Common myeloid progenitor, CD34-positive (primary cell): Measurements from ENCODE around the gene CARM1.
"Not testable (repeated sequence)": the region's sequence is repeated elsewhere in the genome, so short reads cannot be mapped to it uniquely, and the experiment has no call there.

ENCODE experiments used
- CTCF ChIA-PET: fragments of 350-600 bp; sonication (Branson Sonifier 250); formaldehyde crosslinking; loops from one replicate; lab custom pipeline; 2021; ENCODE audit warnings: antibody characterized with exemption; lab: Charles Lee
- POLR2A ChIA-PET: fragments of 350-600 bp; sonication (Branson Sonifier 250); formaldehyde crosslinking; loops from one replicate; lab custom pipeline; 2021; ENCODE audit warnings: antibody characterized with exemption; lab: Charles Lee
- DNase-seq, 3 donors: peaks; one replicate each; pipeline versions ENCODE4 v3.0.0 to v3.0.0-alpha.2; 2013
- H3K27ac ChIP-seq, 2 experiments: 1 replicate in 1 of 2; 2 replicates in 1 of 2; pipeline ENCODE4 v1.7.0; 2013; ENCODE audit warnings: inconsistent platforms in 2 of 2, low read length in 2 of 2, mild to moderate bottlenecking in 2 of 2, low read depth in 1 of 2, moderate library complexity in 1 of 2; ENCODE audit not compliant: severe bottlenecking in 2 of 2, insufficient read depth in 1 of 2, poor library complexity in 1 of 2
- H3K27me3 ChIP-seq, 5 experiments: replicated peaks in 2 of 5; 1 replicate in 3 of 5; 2 replicates in 2 of 5; pipeline versions ENCODE4 v1.6.1 to v1.7.0; 2013; ENCODE audit warnings: low read length in 4 of 5, mild to moderate bottlenecking in 2 of 5, moderate library complexity in 2 of 5, inconsistent platforms in 1 of 5; ENCODE audit not compliant: insufficient read depth in 5 of 5, control insufficient read depth in 4 of 5
- H3K36me3 ChIP-seq, 4 experiments: 1 replicate in 2 of 4; 2 replicates in 2 of 4; pipeline versions ENCODE4 v1.6.1 to v1.7.0; 2013; ENCODE audit warnings: low read length in 3 of 4, control low read depth in 1 of 4, mild to moderate bottlenecking in 1 of 4; ENCODE audit not compliant: control insufficient read depth in 4 of 4, insufficient read depth in 4 of 4
- H3K4me1 ChIP-seq, 4 experiments: 1 replicate in 3 of 4; 2 replicates in 1 of 4; pipeline versions ENCODE4 v1.6.1 to v1.7.1; 2013; ENCODE audit warnings: low read length in 3 of 4, mild to moderate bottlenecking in 3 of 4, control low read depth in 1 of 4, inconsistent platforms in 1 of 4, moderate library complexity in 1 of 4; ENCODE audit not compliant: control insufficient read depth in 4 of 4, insufficient read depth in 4 of 4; ENCODE audit errors: control extremely low read depth in 1 of 4
- H3K4me3 ChIP-seq, 7 experiments: 1 replicate in 4 of 7; 2 replicates in 3 of 7; pipeline versions ENCODE4 v1.5.1 to v1.7.0; 2013; ENCODE audit warnings: mild to moderate bottlenecking in 7 of 7, low read length in 6 of 7, moderate library complexity in 6 of 7, inconsistent platforms in 2 of 7, low read depth in 2 of 7, control low read depth in 1 of 7; ENCODE audit not compliant: insufficient read depth in 4 of 7, control insufficient read depth in 1 of 7; ENCODE audit errors: extremely low read depth in 1 of 7
- H3K9me3 ChIP-seq, 5 experiments: 1 replicate in 4 of 5; 2 replicates in 1 of 5; pipeline versions ENCODE4 v1.6.1 to v1.7.1; 2013; ENCODE audit warnings: low read length in 4 of 5, mild to moderate bottlenecking in 2 of 5, inconsistent platforms in 1 of 5, low read depth in 1 of 5, moderate library complexity in 1 of 5; ENCODE audit not compliant: control insufficient read depth in 4 of 5, insufficient read depth in 2 of 5; ENCODE audit errors: control extremely low read depth in 1 of 5
- WGBS: methylation state at CpG from one replicate; pipeline ENCODE4 v1.1.5; 2013; ENCODE audit not compliant: insufficient coverage; 5-methylcytosine and 5-hydroxymethylcytosine counted together

CARM1 gene

DNA sequence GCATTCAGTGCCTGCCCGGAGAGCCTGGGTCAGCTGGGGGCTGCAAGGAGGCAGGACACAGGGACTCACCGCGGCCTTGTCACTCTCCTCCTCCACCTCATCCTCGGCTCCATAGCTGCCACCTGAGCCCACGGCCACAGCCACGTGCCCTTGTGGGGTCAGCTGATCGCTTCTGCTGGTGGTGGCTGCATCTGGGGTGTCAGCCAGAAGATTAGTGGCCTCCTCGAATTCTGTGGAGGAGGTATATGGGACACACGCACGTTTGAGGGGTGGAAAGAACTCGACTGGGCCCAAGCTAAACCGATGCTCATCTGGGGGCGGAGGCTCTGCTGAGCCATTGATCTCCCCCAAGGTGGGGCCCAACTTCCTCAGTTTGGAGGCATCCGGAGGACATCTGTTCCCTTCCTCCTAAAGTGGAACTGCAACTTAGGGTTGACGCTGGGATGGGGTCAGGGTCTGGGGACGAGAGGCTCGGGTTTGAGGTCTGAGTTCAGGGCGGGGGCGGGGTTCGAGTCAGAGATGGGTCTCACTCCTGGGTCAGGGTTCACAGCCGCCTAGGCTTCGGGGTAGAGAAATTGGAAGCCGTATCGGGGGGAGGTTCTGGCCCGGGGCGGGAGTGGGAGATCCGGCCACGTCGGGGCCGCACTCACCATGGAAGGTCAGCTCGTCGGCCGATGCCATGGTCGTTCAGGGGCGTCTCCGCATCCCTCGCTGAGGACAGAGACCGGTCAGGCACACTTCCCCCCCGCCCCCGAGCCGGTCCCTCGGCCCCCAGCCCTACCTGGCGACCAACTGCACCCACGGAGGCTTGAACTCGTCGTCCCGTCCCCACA is 56.6 kb downstream of the CARM1 start:
- WGBS, result 5% methylated on average over 24 of the region's 47 CpGs

GRCh38 chr19:10928563-10929401 is 57.4 kb downstream of the CARM1 start, which contains the start of the genes TIMM29 and YIPF2:
Gene TIMM29 (plus strand): TSS chr19:10928811. CDS start chr19:10928823, 12 bp downstream.
Gene YIPF2 (minus strand): TSS chr19:10928639. CDS start chr19:10928410, 229 bp downstream.
- POLR2A ChIA-PET, result no interaction called here
- under 1% methylated on average over 86 of the region's 96 CpGs for WGBS
- H3K36me3 ChIP-seq, result peaks cover under 1 to 24% (median 12%) of the 10 kb centered on the region in 4 experiments

More for the DNA sequence above, 56.6 kb downstream of the CARM1 start:
- H3K27ac ChIP-seq, result peak overlapping the region; percentile 33 to 81
- peaks cover 6 to 33% (median 18%) of the 10 kb centered on the region in 4 experiments for H3K36me3 ChIP-seq
- ChIA-PET CTCF (interaction anchor here (1.2 kb wide), 1 partner anchor 15 kb away, joined by 5 read pairs; no protein-coding TSS in a partner anchor), POLR2A (interaction anchor here (0.6 kb wide), 1 partner anchor 145 kb away, joined by 3 read pairs; no protein-coding TSS in a partner anchor)
- peak in 2 of 3 donors; percentile 35 to 53 for DNase-seq
- H3K27me3 ChIP-seq, result no peaks in the 10 kb centered on the region
- H3K9me3 ChIP-seq, result no peaks in the 10 kb centered on the region
- H3K4me1 ChIP-seq, result peaks cover 0 to 23% (median 21%) of the 10 kb centered on the region in 4 experiments
- peak overlapping the region; percentile 77 to 97 (median 86) for H3K4me3 ChIP-seq

GRCh38 chr19:10929402-10929794 is 58.0 kb downstream of the CARM1 start:
- H3K4me3 ChIP-seq, result peak overlapping the region; percentile 77 to 97 (median 86)
- H3K27me3 ChIP-seq, result no peaks in the 10 kb centered on the region
- ChIA-PET POLR2A (no interaction called here), CTCF (interaction anchor here (1.6 to 2.5 kb wide), 2 partner anchors 13 to 65 kb away, joined by 3 to 8 read pairs; no protein-coding TSS in a partner anchor)
- peaks cover 0 to 23% (median 21%) of the 10 kb centered on the region in 4 experiments for H3K4me1 ChIP-seq
- H3K27ac ChIP-seq, result peak overlapping the region in 1 of 2 experiments; percentile 81
- no peaks in the 10 kb centered on the region for H3K9me3 ChIP-seq
- 14% methylated on average over 26 of the region's 27 CpGs for WGBS
- peak in 1 of 3 donors; percentile 18 for DNase-seq
- H3K36me3 ChIP-seq, result peaks cover 0 to 18% (median 8%) of the 10 kb centered on the region in 4 experiments

More at GRCh38 chr19:10928563-10929401, 57.4 kb downstream of the CARM1 start, which contains the start of the genes TIMM29 and YIPF2:
- H3K27ac ChIP-seq, result peak within 1 kb of the TSS; percentile 33 to 81
- DNase-seq, result peak; percentile 86 to 93 (median 89)
- H3K9me3 ChIP-seq, result no peaks in the 10 kb centered on the region
- peaks cover 0 to 23% (median 21%) of the 10 kb centered on the region in 4 experiments for H3K4me1 ChIP-seq
- peak within 1 kb of the TSS; percentile 77 to 97 (median 86) for H3K4me3 ChIP-seq
- no peaks in the 10 kb centered on the region for H3K27me3 ChIP-seq
- CTCF ChIA-PET, result interaction anchor here (2.5 kb wide), 1 partner anchor 13 kb away, joined by 8 read pairs; no protein-coding TSS in a partner anchor

GRCh38 chr19:10935371-10936059 is 64.2 kb downstream of the CARM1 start:
- POLR2A ChIA-PET, result no interaction called here
- H3K4me1 ChIP-seq, result peaks cover 0 to 6% (median 3%) of the 10 kb centered on the region in 4 experiments
- peaks cover 0 to 7% (median 1%) of the 10 kb centered on the region in 4 experiments for H3K36me3 ChIP-seq
- no peak overlapping the region for H3K4me3 ChIP-seq
- 93% methylated on average over 9 of the region's 9 CpGs for WGBS
- H3K9me3 ChIP-seq, result no peaks in the 10 kb centered on the region
- no peaks in the 10 kb centered on the region for H3K27me3 ChIP-seq
- peak in 1 of 3 donors; percentile 41 for DNase-seq
- H3K27ac ChIP-seq, result no peak overlapping the region
- CTCF ChIA-PET, result interaction anchor here (0.8 to 3.1 kb wide), 10 partner anchors 9 to 109 kb away, joined by 3 to 13 read pairs (median 4); no protein-coding TSS in a partner anchor

- 11% methylated on average over 8 of the region's 11 CpGs for WGBS
- no peaks in the 10 kb centered on the region for H3K27me3 ChIP-seq
- POLR2A ChIA-PET, result interaction anchor here (0.6 to 0.9 kb wide), 3 partner anchors 40 to 122 kb away, joined by 3 read pairs; no protein-coding TSS in a partner anchor
- H3K4me3 ChIP-seq, result peak overlapping the region in 3 of 7 experiments; percentile 29 to 70 (median 34)
- DNase-seq, result peak; percentile 78 to 88 (median 79)
- CTCF ChIA-PET, result interaction anchor here (0.6 to 3.1 kb wide), 16 partner anchors 8 to 108 kb away, joined by 3 to 13 read pairs (median 4); no protein-coding TSS in a partner anchor
- H3K4me1 ChIP-seq, result peaks cover 0 to 6% (median 3%) of the 10 kb centered on the region in 4 experiments
- peaks cover 0 to 3% (median 1%) of the 10 kb centered on the region in 4 experiments for H3K36me3 ChIP-seq
- no peak overlapping the region for H3K27ac ChIP-seq
- H3K9me3 ChIP-seq, result no peaks in the 10 kb centered on the region
Observed at GRCh38 chr19:10936661-10937084, 65.3 kb downstream of the CARM1 start.

DNA sequence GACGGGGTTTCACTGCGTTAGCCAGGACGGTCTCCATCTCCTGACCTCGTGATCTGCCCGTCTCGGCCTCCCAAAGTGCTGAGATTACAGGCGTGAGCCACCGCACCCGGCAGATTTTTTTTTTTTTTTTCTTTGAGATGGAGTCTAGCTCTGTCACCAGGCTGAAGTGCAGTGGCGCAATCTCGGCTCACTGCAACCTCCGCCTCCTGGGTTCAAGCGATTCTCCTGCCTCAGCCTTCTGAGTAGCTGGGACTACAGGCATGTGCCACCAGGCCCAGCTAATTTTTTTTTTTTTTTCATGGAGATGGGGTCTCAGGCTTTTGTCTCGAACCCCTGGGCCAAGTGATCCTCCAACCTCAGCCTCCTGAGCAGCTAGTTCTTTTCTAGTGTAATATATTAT is 70.3 kb downstream of the CARM1 start:
- H3K4me1 ChIP-seq, DNase-seq, H3K4me3 ChIP-seq, H3K9me3 ChIP-seq, H3K27ac ChIP-seq, H3K36me3 ChIP-seq, H3K27me3 ChIP-seq, POLR2A ChIA-PET: not testable (repeated sequence)
- CTCF ChIA-PET, result interaction anchor here (0.6 to 3.0 kb wide), 15 partner anchors 11 to 75 kb away, joined by 3 to 14 read pairs (median 3); partner anchors contain the start of gene SMARCA4
- WGBS, result 92% methylated on average over 7 of the region's 14 CpGs
